ENCODE measurements around the gene OR52B4. TPM values are rescaled to one million over a fixed set of nuclear protein-coding genes. Genes with fewer than 3 reads are reported as not detected.

The OR52B4 gene
- total and polyA plus RNA-seq, 2 donors, result not detected

Other genes starting within 250 kb of the OR52B4 start
- gene TRIM21, start 25.3 kb upstream of the OR52B4 start, total RNA-seq, result 15.9 TPM
- gene TRIM21, start 25.3 kb upstream of the OR52B4 start, polyA plus RNA-seq, result 19.1 TPM
- gene OR52K2, start 80.9 kb upstream of the OR52B4 start, total RNA-seq, result not detected
- gene OR52K2, start 80.9 kb upstream of the OR52B4 start, polyA plus RNA-seq, result not detected
- gene OR52K1, start 114.3 kb upstream of the OR52B4 start, total RNA-seq, result not detected
- not detected for gene OR52K1, start 114.3 kb upstream of the OR52B4 start, polyA plus RNA-seq
- not detected for gene OR52M1, start 176.8 kb upstream of the OR52B4 start, total RNA-seq
- not detected for gene OR52M1, start 176.8 kb upstream of the OR52B4 start, polyA plus RNA-seq
- not detected for gene OR52I2, start 213.4 kb upstream of the OR52B4 start, total RNA-seq
- not detected for gene OR52I2, start 213.4 kb upstream of the OR52B4 start, polyA plus RNA-seq
- gene OR52I1, start 225.7 kb upstream of the OR52B4 start, total RNA-seq, result not detected
- not detected for gene OR52I1, start 225.7 kb upstream of the OR52B4 start, polyA plus RNA-seq
- 10.7 TPM for gene TRIM68, start 239.8 kb upstream of the OR52B4 start, total RNA-seq
- 10.9 TPM for gene TRIM68, start 239.8 kb upstream of the OR52B4 start, polyA plus RNA-seq

All from urinary bladder (tissue), 2 donors.